Pancreas (tissue), 10 donors: ENCODE data around the gene ZMIZ1. TPM values are rescaled to one million over a fixed set of nuclear protein-coding genes. Genes with fewer than 3 reads are reported as not detected.

Source experiments
- ATAC-seq, 4 donors: fragments of 200-7000 bp; cut with Tn5 transposase; one replicate each; pipeline versions ENCODE4 v1.8.0 to v1.9.1; 2020; ENCODE audit warnings: mild to moderate bottlenecking in 4 of 4, moderate library complexity in 4 of 4
- DNase-seq, 6 donors: peaks; one replicate each; pipeline ENCODE4 v3.0.0-alpha.2; 2020
- FAIRE-seq: peaks from 2 replicates; lab custom pipeline; 2012; peaks lifted over from hg19 to GRCh38; lab: Jason Lieb, UNC
- H3K27ac ChIP-seq, 4 donors: fragments of 200-600 bp; sonication (generic); 1 replicate in 3 of 4; 2 replicates in 1 of 4; pipeline versions ENCODE4 v1.5.0 to v1.8.0; 2020
- H3K27me3 ChIP-seq, 4 donors: fragments of 200-600 bp; one replicate each; pipeline ENCODE4 v1.8.0; 2021
- H3K36me3 ChIP-seq, 3 donors: fragments of 200-600 bp; sonication (generic) in 1 of 3; one replicate each; pipeline versions ENCODE4 v1.5.0 to v1.8.0; 2020 to 2021
- H3K4me1 ChIP-seq, 3 donors: fragments of 200-600 bp; one replicate each; pipeline ENCODE4 v1.8.0; 2021
- H3K4me3 ChIP-seq, 4 donors: fragments of 200-600 bp; sonication (generic) in 2 of 4; one replicate each; pipeline versions ENCODE4 v1.5.0 to v1.8.0; 2020 to 2021
- H3K9me3 ChIP-seq, 4 donors: fragments of 200-600 bp; one replicate each; pipeline ENCODE4 v1.8.0; 2021
- CTCF ChIP-seq, 4 donors: fragments of 200-600 bp; sonication (generic) in 3 of 4; IDR thresholded peaks; one replicate each; pipeline versions ENCODE4 v1.5.0 to v1.8.0; 2021; ENCODE audit warnings: antibody characterized with exemption in 4 of 4
- WGBS, 2 donors: extraction: QIAGEN DNeasy Blood & Tissue Kit; methylation state at CpG; one replicate each; pipeline ENCODE4 v1.1.7; 2013; 5-methylcytosine and 5-hydroxymethylcytosine counted together
- intact Hi-C, 3 donors: fragments of 100-400 bp; cut with DNase I; formaldehyde crosslinking; loops; one replicate each; pipeline versions ENCODE4 v1.11.1 to v1.14.2; 2022
- polyA plus RNA-seq, 2 donors: library from polyadenylated mRNA; stranded (reverse); fragments of 200-250 nt; gene quantifications; one replicate each; pipeline ENCODE4 v1.2.3, GENCODE V29; 2013
- total RNA-seq, 6 donors: library from RNA; stranded (reverse); fragmentation: NEBNext Ultra II Directional in 4 of 6; extraction: Animal tissue kit (Norgen Biotek cat#: 25700) in 4 of 6; gene quantifications; one replicate each; pipeline versions ENCODE4 v1.2.1 to v1.2.4, GENCODE V29; 2021 to 2023
- donor health status: healthy with polysubstance abuse.
- donor health status: DM: no; HTN: no; CAD: no; lungs with moderate emphysema.
- donor health status: DM: no; HTN: no; CAD: no.
- donor health status: control.
- donor health status: control.
- donor health status: Bipolar disorder and iron deficiency.
- donor health status: DM: yes; HTN: yes; CAD: no.
- donor health status: DM: no; HTN: no; CAD: no.
- donor health status: DM: no; HTN: no; CAD: no.
- donor health status: DM: yes; HTN: yes; CAD: no.

The ZMIZ1 gene
- total and polyA plus RNA-seq, 8 donors, result 14.5 to 45.0 (median 21.9) TPM

- Histone ChIP-seq H3K27ac (no peak overlapping the region), H3K36me3 (peaks cover 0 to 34% (median 11%) of the 10 kb centered on the region in 3 donors), H3K4me3 (no peak overlapping the region), H3K4me1 (no peaks in the 10 kb centered on the region), H3K9me3 (no peaks in the 10 kb centered on the region), H3K27me3 (no peaks in the 10 kb centered on the region)
- FAIRE-seq, result no peak
- ATAC-seq, result no peak
- no peak for TF ChIP-seq CTCF (IDR thresholded peaks at IDR 0.05)
- intact Hi-C loops, result loop anchor here in 1 of 3 donors (10.0 kb wide), 1 partner anchor 983 kb away; no protein-coding TSS in a partner anchor
- 87 to 91% methylated on average over 4 to 5 of the region's 5 CpGs for WGBS, 2 donors
- DNase-seq, result peak in 1 of 6 donors; percentile 44
Measured at GRCh38 chr10:79207726-79208125, 139.0 kb downstream of the ZMIZ1 start.

GRCh38 chr10:79208251-79208983 is 139.7 kb downstream of the ZMIZ1 start:
- Histone ChIP-seq H3K9me3 (no peaks in the 10 kb centered on the region), H3K4me1 (no peaks in the 10 kb centered on the region), H3K27ac (no peak overlapping the region), H3K36me3 (peaks cover 0 to 33% (median 11%) of the 10 kb centered on the region in 3 donors), H3K4me3 (no peak overlapping the region), H3K27me3 (no peaks in the 10 kb centered on the region)
- intact Hi-C loops, result loop anchor here in 1 of 3 donors (10.0 kb wide), 1 partner anchor 984 kb away; no protein-coding TSS in a partner anchor
- no peak for ATAC-seq
- no peak for TF ChIP-seq CTCF (IDR thresholded peaks at IDR 0.05)
- peak in 1 of 6 donors; percentile 42 for DNase-seq
- FAIRE-seq, result no peak
- 93 to 95% methylated on average over 15 of the region's 15 CpGs for WGBS, 2 donors

GRCh38 chr10:79209340-79209739 is 140.6 kb downstream of the ZMIZ1 start:
- Histone ChIP-seq H3K4me3 (no peak overlapping the region), H3K9me3 (no peaks in the 10 kb centered on the region), H3K27me3 (no peaks in the 10 kb centered on the region), H3K36me3 (peaks cover 0 to 24% (median 7%) of the 10 kb centered on the region in 3 donors), H3K4me1 (no peaks in the 10 kb centered on the region), H3K27ac (no peak overlapping the region)
- DNase-seq (peak in 1 of 6 donors; percentile 50), FAIRE-seq (no peak), ATAC-seq (no peak)
- WGBS, 2 donors, result 82 to 85% methylated on average over 10 of the region's 10 CpGs
- TF ChIP-seq CTCF (IDR thresholded peaks at IDR 0.05), result no peak
- intact Hi-C loops, result loop anchor here in 1 of 3 donors (10.0 kb wide), 1 partner anchor 985 kb away; no protein-coding TSS in a partner anchor

- intact Hi-C loops, result loop anchor here in 1 of 3 donors (10.0 kb wide), 1 partner anchor 985 kb away; no protein-coding TSS in a partner anchor
- H3K4me3 ChIP-seq, result no peak overlapping the region
- 88 to 90% methylated on average over 5 of the region's 5 CpGs for WGBS, 2 donors
- no peaks in the 10 kb centered on the region for H3K27me3 ChIP-seq
- TF ChIP-seq CTCF (IDR thresholded peaks at IDR 0.05), result no peak
- peak in 1 of 6 donors; percentile 51 for DNase-seq
- FAIRE-seq, result no peak
- H3K9me3 ChIP-seq, result no peaks in the 10 kb centered on the region
- no peaks in the 10 kb centered on the region for H3K4me1 ChIP-seq
- ATAC-seq, result no peak
- no peak overlapping the region for H3K27ac ChIP-seq
- peaks cover 0 to 22% (median 7%) of the 10 kb centered on the region in 3 donors for H3K36me3 ChIP-seq
Measured at GRCh38 chr10:79209831-79210230, 141.1 kb downstream of the ZMIZ1 start.

- Histone ChIP-seq H3K27me3 (no peaks in the 10 kb centered on the region), H3K4me3 (no peak overlapping the region), H3K4me1 (no peaks in the 10 kb centered on the region), H3K27ac (no peak overlapping the region), H3K36me3 (peaks cover 0 to 23% (median 7%) of the 10 kb centered on the region in 3 donors), H3K9me3 (no peaks in the 10 kb centered on the region)
- DNase-seq (peak in 1 of 6 donors; percentile 15), ATAC-seq (no peak), FAIRE-seq (no peak)
- intact Hi-C loops, result no loop called here
- WGBS, 2 donors, result 95% methylated on average over 1 of the region's 1 CpG
- TF ChIP-seq CTCF (IDR thresholded peaks at IDR 0.05), result no peak
Measured at GRCh38 chr10:79210672-79211071, 141.9 kb downstream of the ZMIZ1 start.
